Omental fat pad (tissue), 4 donors: Measurements from ENCODE around the gene LRTM1. TPM values are rescaled to one million over a fixed set of nuclear protein-coding genes. Genes with fewer than 3 reads are reported as not detected.

Experiments used
- ATAC-seq: fragments of 150-250 bp; one replicate; pipeline ENCODE4 v1.9.1; 2016; ENCODE audit warnings: mild to moderate bottlenecking, moderate library complexity; ENCODE audit not compliant: low FRiP score
- DNase-seq: peaks from one replicate; pipeline ENCODE4 v3.0.0-alpha.2; 2019; ENCODE audit warnings: low spot score
- total RNA-seq, 4 donors: library from RNA; depleted of rRNA; stranded (reverse); fragments of >200 nt; gene quantifications; one replicate each; pipeline ENCODE4 v1.1.0, GENCODE V29; 2016
- TF ChIP-seq, protein P1 (sequence below), 3 donors: fragments of 450-650 bp; IDR thresholded peaks; one replicate each; pipeline ENCODE4 v1.5.1; 2016 to 2017; ENCODE audit warnings: antibody characterized with exemption in 3 of 3, mild to moderate bottlenecking in 3 of 3, moderate library complexity in 2 of 3

LRTM1 gene
- total RNA-seq, 4 donors from 2014 or later, result not detected

DNA sequence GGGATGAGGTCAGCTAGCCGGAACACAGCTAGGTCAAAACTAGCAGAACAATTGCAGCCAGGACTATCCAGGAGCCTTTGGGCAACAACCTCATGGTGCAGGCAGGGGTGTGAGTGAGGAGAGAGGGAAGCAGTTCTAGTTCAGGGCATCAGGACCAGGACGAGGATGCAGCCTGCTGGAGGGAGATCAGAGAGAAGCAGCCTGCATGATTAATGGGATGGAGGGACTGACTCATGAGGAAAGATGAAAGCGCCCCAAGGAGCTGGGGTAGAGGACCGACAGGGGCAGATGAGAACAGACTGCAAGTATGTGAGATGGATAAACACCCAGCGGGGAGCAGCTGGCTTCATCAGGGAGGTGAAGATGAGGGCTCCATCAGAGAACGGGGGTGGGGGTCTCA lies 37.9 kb upstream of the LRTM1 start:
- DNase-seq, result no peak
- TF ChIP-seq, protein P1, sequence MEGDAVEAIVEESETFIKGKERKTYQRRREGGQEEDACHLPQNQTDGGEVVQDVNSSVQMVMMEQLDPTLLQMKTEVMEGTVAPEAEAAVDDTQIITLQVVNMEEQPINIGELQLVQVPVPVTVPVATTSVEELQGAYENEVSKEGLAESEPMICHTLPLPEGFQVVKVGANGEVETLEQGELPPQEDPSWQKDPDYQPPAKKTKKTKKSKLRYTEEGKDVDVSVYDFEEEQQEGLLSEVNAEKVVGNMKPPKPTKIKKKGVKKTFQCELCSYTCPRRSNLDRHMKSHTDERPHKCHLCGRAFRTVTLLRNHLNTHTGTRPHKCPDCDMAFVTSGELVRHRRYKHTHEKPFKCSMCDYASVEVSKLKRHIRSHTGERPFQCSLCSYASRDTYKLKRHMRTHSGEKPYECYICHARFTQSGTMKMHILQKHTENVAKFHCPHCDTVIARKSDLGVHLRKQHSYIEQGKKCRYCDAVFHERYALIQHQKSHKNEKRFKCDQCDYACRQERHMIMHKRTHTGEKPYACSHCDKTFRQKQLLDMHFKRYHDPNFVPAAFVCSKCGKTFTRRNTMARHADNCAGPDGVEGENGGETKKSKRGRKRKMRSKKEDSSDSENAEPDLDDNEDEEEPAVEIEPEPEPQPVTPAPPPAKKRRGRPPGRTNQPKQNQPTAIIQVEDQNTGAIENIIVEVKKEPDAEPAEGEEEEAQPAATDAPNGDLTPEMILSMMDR (IDR thresholded peaks at IDR 0.05), result no peak
- no peak for ATAC-seq

DNA sequence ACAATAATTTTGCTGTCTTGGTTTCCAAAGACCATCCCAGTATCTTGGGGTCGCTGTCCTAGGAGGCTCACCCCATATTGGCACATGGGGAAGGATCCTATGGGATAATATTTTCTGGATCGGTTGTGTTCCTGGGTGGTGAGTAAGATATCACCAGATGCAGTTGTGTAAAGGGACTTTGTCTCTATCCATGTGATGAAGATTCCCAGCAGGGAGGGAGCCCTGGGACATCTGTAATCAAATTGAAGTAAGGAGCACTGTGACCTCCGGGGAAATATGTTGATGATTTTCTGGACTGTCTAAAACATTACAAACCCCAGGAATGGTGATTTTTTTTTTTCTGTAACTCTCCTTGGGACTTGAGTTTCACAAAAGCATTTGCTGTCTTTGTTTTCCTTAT lies 36.2 kb upstream of the LRTM1 start:
- TF ChIP-seq, protein P1 (IDR thresholded peaks at IDR 0.05), result no peak
- ATAC-seq (no peak), DNase-seq (no peak)

DNA sequence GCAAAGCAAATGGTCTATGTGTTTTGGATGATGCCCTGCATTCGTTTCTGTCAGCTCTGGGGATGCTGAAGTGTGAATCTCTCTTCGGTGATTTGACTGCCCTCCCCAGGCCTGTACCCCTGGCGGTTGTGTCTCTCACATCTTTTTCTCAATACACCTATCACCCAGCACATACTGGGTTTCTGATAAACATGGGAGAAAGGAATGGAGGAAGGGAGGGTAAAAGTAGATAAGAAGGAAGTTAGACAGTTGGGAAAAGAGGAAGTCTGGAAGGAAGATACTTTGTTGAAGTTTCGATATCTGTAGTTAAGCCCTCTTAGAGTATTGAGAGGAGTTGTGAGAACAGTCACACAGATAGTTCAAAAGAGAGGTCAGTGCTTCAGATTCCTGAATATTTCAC lies 35.8 kb upstream of the LRTM1 start:
- ATAC-seq (no peak), DNase-seq (no peak)
- TF ChIP-seq, protein P1 (IDR thresholded peaks at IDR 0.05), result no peak

DNA sequence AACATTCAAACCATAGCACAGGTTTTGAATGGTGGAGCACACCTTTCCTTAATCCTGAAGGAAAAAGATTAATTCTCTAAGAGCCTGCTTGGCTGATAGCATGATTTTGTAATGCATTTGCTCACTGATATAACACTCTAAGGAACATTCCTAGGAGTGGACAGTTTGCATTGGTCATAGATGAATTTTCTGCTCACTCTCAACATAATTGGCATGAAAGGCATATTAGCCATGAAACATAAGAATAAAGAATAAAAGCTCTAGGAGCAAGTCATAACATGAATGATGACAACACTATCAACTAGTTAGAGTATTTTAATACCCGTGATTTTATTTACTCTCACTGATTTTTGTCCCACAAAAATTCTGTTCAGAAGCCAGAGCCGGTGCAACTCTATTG lies 34.3 kb upstream of the LRTM1 start:
- DNase-seq (no peak), ATAC-seq (no peak)
- TF ChIP-seq, protein P1 (IDR thresholded peaks at IDR 0.05), result no peak

DNA sequence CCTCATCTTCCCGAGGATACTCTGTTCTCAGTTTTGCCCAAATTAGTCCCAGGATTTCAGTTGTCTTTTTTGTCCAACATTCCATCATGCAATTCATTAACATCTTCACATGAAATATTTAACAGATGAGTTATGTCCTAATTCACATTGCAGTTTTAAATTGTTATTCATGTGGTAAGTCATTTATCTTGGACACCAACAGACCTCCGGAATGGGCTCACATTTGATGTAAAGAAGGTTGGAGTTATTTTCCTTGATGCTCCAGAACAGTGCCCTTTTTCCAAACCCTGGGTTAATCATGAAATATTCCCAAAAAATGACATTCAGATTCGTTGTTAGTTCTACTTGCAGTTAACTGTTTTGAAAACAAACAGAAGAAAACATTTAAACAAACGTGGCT lies 32.8 kb upstream of the LRTM1 start:
- TF ChIP-seq, protein P1 (IDR thresholded peaks at IDR 0.05), result no peak
- DNase-seq, result no peak
- no peak for ATAC-seq

DNA sequence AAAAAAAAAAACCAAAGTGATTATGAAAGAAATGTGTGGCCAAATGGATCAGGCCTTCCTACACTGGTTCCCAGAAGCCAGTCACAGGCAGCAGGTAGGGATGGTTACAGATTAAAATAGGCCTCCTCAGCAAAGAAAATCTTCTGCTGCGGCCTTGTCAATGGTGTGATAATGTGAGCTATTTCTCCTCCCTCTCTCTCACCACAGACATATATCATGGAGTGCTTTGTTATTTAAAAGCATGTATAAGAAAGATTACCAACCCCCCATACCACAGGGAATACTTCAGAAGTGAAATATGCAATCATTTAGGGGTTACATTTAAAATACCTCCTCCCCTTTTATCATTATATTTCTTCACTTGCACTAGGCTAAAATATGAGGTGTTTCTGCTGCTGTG lies 32.2 kb upstream of the LRTM1 start:
- TF ChIP-seq, protein P1 (IDR thresholded peaks at IDR 0.05), result no peak
- ATAC-seq (no peak), DNase-seq (no peak)

DNA sequence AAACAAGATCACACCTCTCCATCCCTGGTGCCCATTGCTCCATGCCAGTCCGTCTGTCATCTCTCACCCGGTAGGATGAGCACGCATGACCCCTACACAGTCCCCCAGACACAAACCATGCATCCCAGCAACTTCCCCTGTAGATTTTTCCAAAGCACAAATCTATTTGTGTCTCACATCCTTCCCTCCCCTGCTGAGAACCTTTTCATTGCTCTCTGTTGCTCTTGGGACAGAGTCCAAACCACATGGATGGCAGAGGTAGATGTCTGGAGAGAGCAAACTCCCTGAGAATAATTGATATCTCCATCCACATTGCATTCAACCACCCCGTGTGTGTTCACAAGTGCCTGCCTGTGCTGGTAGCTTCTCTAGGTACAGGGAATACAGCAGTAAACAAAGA lies 29.9 kb upstream of the LRTM1 start:
- TF ChIP-seq, protein P1 (IDR thresholded peaks at IDR 0.05), result no peak
- DNase-seq (no peak), ATAC-seq (no peak)
